ENCODE measurements around the gene ST8SIA5. TPM values are rescaled to one million over a fixed set of nuclear protein-coding genes. Genes with fewer than 3 reads are reported as not detected.

The ST8SIA5 gene
- total RNA-seq, 2 experiments from 2014 or later = not detected

- Mint-ChIP-seq H3K36me3 (ENCODE audit: low read depth) (no peaks in the 10 kb centered on the region), H3K4me3 (no peak overlapping the region), H3K27ac (no peak overlapping the region), H3K4me1 (ENCODE audit: low read depth) (peaks cover 2% of the 10 kb centered on the region), H3K27me3 (peaks cover 11% of the 10 kb centered on the region), H3K9me3 (no peaks in the 10 kb centered on the region)
- ChIA-PET POLR2A (no interaction called here), CTCF (no interaction called here)
- no peak for DNase-seq
- TF ChIP-seq, protein P1, sequence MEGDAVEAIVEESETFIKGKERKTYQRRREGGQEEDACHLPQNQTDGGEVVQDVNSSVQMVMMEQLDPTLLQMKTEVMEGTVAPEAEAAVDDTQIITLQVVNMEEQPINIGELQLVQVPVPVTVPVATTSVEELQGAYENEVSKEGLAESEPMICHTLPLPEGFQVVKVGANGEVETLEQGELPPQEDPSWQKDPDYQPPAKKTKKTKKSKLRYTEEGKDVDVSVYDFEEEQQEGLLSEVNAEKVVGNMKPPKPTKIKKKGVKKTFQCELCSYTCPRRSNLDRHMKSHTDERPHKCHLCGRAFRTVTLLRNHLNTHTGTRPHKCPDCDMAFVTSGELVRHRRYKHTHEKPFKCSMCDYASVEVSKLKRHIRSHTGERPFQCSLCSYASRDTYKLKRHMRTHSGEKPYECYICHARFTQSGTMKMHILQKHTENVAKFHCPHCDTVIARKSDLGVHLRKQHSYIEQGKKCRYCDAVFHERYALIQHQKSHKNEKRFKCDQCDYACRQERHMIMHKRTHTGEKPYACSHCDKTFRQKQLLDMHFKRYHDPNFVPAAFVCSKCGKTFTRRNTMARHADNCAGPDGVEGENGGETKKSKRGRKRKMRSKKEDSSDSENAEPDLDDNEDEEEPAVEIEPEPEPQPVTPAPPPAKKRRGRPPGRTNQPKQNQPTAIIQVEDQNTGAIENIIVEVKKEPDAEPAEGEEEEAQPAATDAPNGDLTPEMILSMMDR (IDR thresholded peaks at IDR 0.05) = no peak
- intact Hi-C loops (cut with micrococcal nuclease) = no loop called here
- no peak for ATAC-seq
These were observed 10.4 kb upstream of the ST8SIA5 start for GRCh38 chr18:46767217-46767616.

- ChIA-PET CTCF (no interaction called here), POLR2A (interaction anchor here (0.6 kb wide), 1 partner anchor 320 kb away, joined by 6 read pairs; no protein-coding TSS in a partner anchor)
- no peaks in the 10 kb centered on the region for H3K36me3 Mint-ChIP-seq (ENCODE audit: low read depth)
- no peak overlapping the region for H3K27ac Mint-ChIP-seq
- H3K4me3 Mint-ChIP-seq = no peak overlapping the region
- H3K9me3 Mint-ChIP-seq = no peaks in the 10 kb centered on the region
- peaks cover 21% of the 10 kb centered on the region for H3K27me3 Mint-ChIP-seq
- DNase-seq = no peak
- intact Hi-C loops (cut with micrococcal nuclease) = no loop called here
- TF ChIP-seq, protein P1 (IDR thresholded peaks at IDR 0.05) = no peak
- no peaks in the 10 kb centered on the region for H3K4me1 Mint-ChIP-seq (ENCODE audit: low read depth)
- no peak for ATAC-seq
These were observed 7.7 kb upstream of the ST8SIA5 start for GRCh38 chr18:46764586-46764985.

- ATAC-seq (no peak), DNase-seq (no peak)
- H3K36me3 Mint-ChIP-seq (ENCODE audit: low read depth) = no peaks in the 10 kb centered on the region
- H3K9me3 Mint-ChIP-seq = no peaks in the 10 kb centered on the region
- peaks cover 43% of the 10 kb centered on the region for H3K27me3 Mint-ChIP-seq
- TF ChIP-seq, protein P1 (IDR thresholded peaks at IDR 0.05) = no peak
- POLR2A ChIA-PET = no interaction called here
- intact Hi-C loops (cut with micrococcal nuclease) = no loop called here
- peaks cover 2% of the 10 kb centered on the region for H3K4me1 Mint-ChIP-seq (ENCODE audit: low read depth)
- no peak overlapping the region for H3K27ac Mint-ChIP-seq
- H3K4me3 Mint-ChIP-seq = no peak overlapping the region
- CTCF ChIA-PET = no interaction called here
These were observed 4.4 kb upstream of the ST8SIA5 start for GRCh38 chr18:46761059-46761769.

GRCh38 chr18:46759890-46760289 lies 3.0 kb upstream of the ST8SIA5 start:
- Mint-ChIP-seq H3K9me3 (no peaks in the 10 kb centered on the region), H3K27me3 (peaks cover 50% of the 10 kb centered on the region), H3K36me3 (ENCODE audit: low read depth) (no peaks in the 10 kb centered on the region), H3K4me3 (no peak overlapping the region), H3K4me1 (ENCODE audit: low read depth) (peaks cover 8% of the 10 kb centered on the region), H3K27ac (no peak overlapping the region)
- ATAC-seq (no peak), DNase-seq (no peak)
- CTCF ChIA-PET = no interaction called here
- POLR2A ChIA-PET = no interaction called here
- intact Hi-C loops (cut with micrococcal nuclease) = no loop called here
- TF ChIP-seq, protein P1 (IDR thresholded peaks at IDR 0.05) = no peak

DNA sequence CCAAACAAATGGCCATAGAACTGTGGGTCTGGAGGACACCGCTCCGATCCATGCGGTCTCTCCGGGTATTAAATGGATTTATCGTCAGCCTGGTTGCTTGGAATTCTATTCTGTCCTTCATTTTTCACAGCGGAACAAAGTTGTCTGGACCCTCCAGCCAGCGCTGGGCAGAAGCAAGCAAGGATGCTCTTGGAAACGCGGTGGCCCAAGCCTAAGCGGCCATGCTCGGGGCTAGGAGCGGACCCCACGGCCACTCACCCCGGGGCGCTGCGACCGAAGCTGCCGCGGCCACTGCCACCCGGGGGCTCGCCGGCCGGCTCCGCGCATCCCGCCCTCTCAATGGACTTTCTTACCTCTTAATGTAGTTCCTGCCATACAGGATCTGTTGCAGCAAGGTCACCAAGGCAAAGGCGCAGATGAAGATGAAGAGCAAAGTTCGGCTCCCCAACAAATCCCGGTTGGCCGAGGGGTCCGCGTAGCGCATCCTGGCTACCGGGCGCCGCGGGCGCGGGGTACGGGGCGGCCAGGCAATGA lies 761 bp downstream of the ST8SIA5 start:
- Mint-ChIP-seq H3K27ac (no peak overlapping the region), H3K9me3 (no peaks in the 10 kb centered on the region), H3K36me3 (ENCODE audit: low read depth) (no peaks in the 10 kb centered on the region), H3K4me3 (no peak overlapping the region), H3K4me1 (ENCODE audit: low read depth) (peaks cover 12% of the 10 kb centered on the region), H3K27me3 (peaks cover 63% of the 10 kb centered on the region)
- TF ChIP-seq, protein P1 (IDR thresholded peaks at IDR 0.05) = no peak
- intact Hi-C loops (cut with micrococcal nuclease) = no loop called here
- ChIA-PET POLR2A (no interaction called here), CTCF (no interaction called here)
- ATAC-seq (no peak), DNase-seq (no peak)
